Neuron (in vitro differentiated cells): ENCODE data around the gene BHLHA15.

ENCODE experiments used
- H2AFZ ChIP-seq: one replicate; pipeline ENCODE4 v1.6.1; 2013; ENCODE audit warnings: low read depth, mild to moderate bottlenecking, inconsistent platforms, low read length, moderate library complexity
- H3K27me3 ChIP-seq: one replicate; pipeline ENCODE4 v1.6.1; 2013; ENCODE audit warnings: low read length; ENCODE audit not compliant: insufficient read depth
- H3K36me3 ChIP-seq: one replicate; pipeline ENCODE4 v1.6.1; 2013; ENCODE audit warnings: low read length; ENCODE audit not compliant: insufficient read depth
- H3K4me1 ChIP-seq: one replicate; pipeline ENCODE4 v1.6.1; 2013; ENCODE audit warnings: low read length; ENCODE audit not compliant: insufficient read depth
- H3K4me3 ChIP-seq: 2 replicates; pipeline ENCODE4 v1.5.1; 2013; ENCODE audit warnings: mild to moderate bottlenecking, low read length, moderate library complexity
- H3K9me3 ChIP-seq: one replicate; pipeline ENCODE4 v1.6.1; 2013; ENCODE audit warnings: low read length

Gene BHLHA15

DNA sequence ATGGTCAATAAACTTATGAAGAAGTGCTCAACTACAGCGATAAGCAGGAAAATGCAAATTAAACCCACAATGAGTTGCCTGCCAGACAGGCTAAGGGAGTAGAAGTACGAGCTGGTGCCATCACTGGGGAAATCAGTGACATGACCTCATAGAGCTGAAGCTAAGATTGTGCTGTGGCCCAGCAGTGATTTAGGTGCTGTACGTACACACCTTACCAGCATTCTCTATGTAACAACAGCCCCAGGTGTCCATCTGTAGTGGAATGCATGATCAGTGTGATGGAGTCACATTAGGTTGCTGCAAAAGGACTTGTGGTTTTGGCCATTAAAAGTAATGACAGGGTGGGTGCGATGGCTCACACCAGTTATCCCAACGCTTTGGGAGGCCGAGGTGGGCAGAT lies 46.5 kb downstream of the BHLHA15 start:
- Histone ChIP-seq H3K4me3 (no peak overlapping the region), H3K27me3 (no peaks in the 10 kb centered on the region), H3K4me1 (peaks cover 28% of the 10 kb centered on the region), H3K9me3 (peaks cover 7% of the 10 kb centered on the region), H2AFZ (no peak overlapping the region), H3K36me3 (peaks cover 27% of the 10 kb centered on the region)
